ENCODE data around the gene ACTRT2. TPM values are rescaled to one million over a fixed set of nuclear protein-coding genes. Genes with fewer than 3 reads are reported as not detected.

ACTRT2 gene
- total RNA-seq, 1 donor from 2014 or later, result not detected

DNA sequence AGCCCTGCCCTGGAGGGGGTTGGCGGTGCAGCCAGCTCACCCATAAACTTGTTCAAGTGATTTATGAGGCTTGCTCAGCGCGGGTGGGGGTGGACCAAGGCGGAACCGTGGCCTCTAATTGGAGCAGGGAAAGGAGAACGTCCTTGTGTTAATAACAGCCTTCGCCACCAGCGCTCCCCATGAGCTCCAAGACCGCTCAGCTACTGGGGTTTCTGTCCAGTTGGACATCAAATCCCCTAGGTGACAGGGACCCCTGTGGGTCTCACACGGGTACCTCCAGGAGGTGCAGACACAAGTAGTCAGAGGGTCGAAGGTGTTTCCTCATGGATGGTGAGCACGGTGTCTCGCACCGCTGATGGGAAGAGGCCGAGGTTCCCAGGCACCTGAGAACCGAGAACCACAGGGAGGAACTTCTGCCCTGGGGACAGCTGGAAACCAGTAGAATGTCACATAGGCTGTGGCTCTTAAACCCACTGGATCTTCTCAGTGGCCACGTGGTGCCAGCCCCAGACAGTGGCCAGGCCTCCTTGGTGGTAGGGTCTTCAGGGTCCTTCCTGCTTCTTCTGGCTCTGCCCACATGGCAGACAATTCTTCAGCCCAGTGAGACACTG, 3.7 kb upstream of the ACTRT2 start:
- Mint-ChIP-seq H3K4me1 (ENCODE audit: low read depth, unreplicated experiment) (no peaks in the 10 kb centered on the region), H3K27ac (ENCODE audit: unreplicated experiment) (no peak overlapping the region), H3K9me3 (ENCODE audit: unreplicated experiment) (peaks cover 4% of the 10 kb centered on the region)

DNA sequence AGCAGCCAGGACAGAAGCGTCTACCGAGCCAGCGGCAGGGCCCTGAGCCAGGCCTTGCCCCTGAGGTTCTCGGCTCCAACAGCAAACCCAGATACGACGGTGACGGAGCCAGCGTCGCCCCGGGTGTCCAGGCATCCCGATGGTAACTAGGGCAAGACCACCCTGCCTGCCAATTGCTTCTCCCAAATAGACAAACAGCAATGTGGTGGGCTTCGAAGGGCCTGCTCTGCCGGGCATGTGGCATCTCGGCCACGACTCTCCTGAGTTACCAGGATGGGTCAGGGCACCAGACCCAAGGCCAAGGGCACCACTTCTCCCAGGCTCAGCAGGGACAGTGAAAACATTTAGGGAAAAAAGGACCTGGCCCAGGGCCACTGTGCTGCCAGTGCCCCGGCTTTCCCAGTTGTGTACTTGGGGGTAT, 3.2 kb upstream of the ACTRT2 start:
- Mint-ChIP-seq H3K36me3 (ENCODE audit: unreplicated experiment) (no peaks in the 10 kb centered on the region), H3K4me1 (ENCODE audit: low read depth, unreplicated experiment) (no peaks in the 10 kb centered on the region), H3K27ac (ENCODE audit: unreplicated experiment) (no peak overlapping the region), H3K9me3 (ENCODE audit: unreplicated experiment) (peaks cover 4% of the 10 kb centered on the region), H3K27me3 (ENCODE audit: unreplicated experiment) (peaks cover 2% of the 10 kb centered on the region), H3K4me3 (ENCODE audit: unreplicated experiment) (no peak overlapping the region)
- TF ChIP-seq, protein P1, sequence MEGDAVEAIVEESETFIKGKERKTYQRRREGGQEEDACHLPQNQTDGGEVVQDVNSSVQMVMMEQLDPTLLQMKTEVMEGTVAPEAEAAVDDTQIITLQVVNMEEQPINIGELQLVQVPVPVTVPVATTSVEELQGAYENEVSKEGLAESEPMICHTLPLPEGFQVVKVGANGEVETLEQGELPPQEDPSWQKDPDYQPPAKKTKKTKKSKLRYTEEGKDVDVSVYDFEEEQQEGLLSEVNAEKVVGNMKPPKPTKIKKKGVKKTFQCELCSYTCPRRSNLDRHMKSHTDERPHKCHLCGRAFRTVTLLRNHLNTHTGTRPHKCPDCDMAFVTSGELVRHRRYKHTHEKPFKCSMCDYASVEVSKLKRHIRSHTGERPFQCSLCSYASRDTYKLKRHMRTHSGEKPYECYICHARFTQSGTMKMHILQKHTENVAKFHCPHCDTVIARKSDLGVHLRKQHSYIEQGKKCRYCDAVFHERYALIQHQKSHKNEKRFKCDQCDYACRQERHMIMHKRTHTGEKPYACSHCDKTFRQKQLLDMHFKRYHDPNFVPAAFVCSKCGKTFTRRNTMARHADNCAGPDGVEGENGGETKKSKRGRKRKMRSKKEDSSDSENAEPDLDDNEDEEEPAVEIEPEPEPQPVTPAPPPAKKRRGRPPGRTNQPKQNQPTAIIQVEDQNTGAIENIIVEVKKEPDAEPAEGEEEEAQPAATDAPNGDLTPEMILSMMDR (IDR thresholded peaks at IDR 0.05; ENCODE audit: partially characterized antibody, unreplicated experiment), result no peak
- no peak for DNase-seq

More for the DNA sequence above, 3.7 kb upstream of the ACTRT2 start:
- DNase-seq, result no peak
- TF ChIP-seq, protein P1 (IDR thresholded peaks at IDR 0.05; ENCODE audit: partially characterized antibody, unreplicated experiment), result no peak
- Mint-ChIP-seq H3K36me3 (ENCODE audit: unreplicated experiment) (no peaks in the 10 kb centered on the region), H3K4me3 (ENCODE audit: unreplicated experiment) (no peak overlapping the region), H3K27me3 (ENCODE audit: unreplicated experiment) (peaks cover 2% of the 10 kb centered on the region)

DNA sequence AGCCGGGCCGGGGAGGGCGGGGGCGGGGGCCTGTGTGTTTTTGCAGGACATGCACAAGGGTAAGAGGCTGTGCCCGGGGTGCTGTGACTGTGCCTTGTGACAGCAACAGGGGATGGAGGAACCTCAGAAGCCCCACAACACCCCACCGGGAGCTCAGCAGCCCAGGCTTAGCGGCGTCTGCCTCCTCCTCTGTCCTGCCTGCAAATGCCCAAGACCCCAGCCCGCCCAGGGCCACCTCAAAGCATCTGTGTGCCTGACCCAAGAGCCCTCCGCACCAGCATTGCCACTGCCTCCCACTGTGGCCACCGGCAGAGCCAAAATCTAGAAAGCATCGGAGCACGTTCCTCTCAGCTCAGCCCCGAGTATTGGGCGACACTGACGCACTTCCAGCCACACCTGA, 2.7 kb upstream of the ACTRT2 start:
- Mint-ChIP-seq H3K27ac (ENCODE audit: unreplicated experiment) (no peak overlapping the region), H3K9me3 (ENCODE audit: unreplicated experiment) (peaks cover 4% of the 10 kb centered on the region), H3K36me3 (ENCODE audit: unreplicated experiment) (no peaks in the 10 kb centered on the region), H3K4me3 (ENCODE audit: unreplicated experiment) (no peak overlapping the region), H3K27me3 (ENCODE audit: unreplicated experiment) (peaks cover 2% of the 10 kb centered on the region), H3K4me1 (ENCODE audit: low read depth, unreplicated experiment) (no peaks in the 10 kb centered on the region)
- TF ChIP-seq, protein P1 (IDR thresholded peaks at IDR 0.05; ENCODE audit: partially characterized antibody, unreplicated experiment), result no peak
- DNase-seq, result no peak

DNA sequence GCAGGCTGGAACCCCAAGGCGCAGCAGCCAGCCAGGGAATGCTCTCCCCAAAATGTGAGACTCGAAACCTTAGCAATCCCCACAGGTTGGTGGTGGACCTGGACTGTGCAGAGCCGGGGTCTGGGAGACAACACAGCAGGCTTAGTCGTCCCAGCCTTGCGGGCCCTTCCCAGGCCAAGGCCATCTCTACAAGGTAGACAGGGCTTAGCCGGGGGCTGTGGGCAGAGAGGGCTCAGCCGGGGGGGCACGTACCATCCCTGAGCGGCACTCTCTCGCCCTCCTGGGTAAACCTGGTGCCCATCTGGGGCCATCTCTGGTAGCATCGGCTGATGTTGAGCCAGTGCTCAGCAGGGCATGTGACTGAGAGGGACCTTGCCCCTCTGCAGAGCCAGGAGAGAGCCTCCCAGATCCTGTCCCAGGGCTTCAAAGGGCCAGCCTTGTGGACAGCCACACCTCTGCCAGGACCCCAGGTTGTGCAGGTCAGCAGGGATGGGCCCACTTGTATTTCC, 2.2 kb upstream of the ACTRT2 start:
- H3K36me3 Mint-ChIP-seq (ENCODE audit: unreplicated experiment), result no peaks in the 10 kb centered on the region
- H3K27me3 Mint-ChIP-seq (ENCODE audit: unreplicated experiment), result peaks cover 2% of the 10 kb centered on the region
- H3K4me1 Mint-ChIP-seq (ENCODE audit: low read depth, unreplicated experiment), result no peaks in the 10 kb centered on the region
- H3K27ac Mint-ChIP-seq (ENCODE audit: unreplicated experiment), result no peak overlapping the region
- DNase-seq, result no peak
- H3K4me3 Mint-ChIP-seq (ENCODE audit: unreplicated experiment), result no peak overlapping the region
- TF ChIP-seq, protein P1 (IDR thresholded peaks at IDR 0.05; ENCODE audit: partially characterized antibody, unreplicated experiment), result no peak
- peaks cover 4% of the 10 kb centered on the region for H3K9me3 Mint-ChIP-seq (ENCODE audit: unreplicated experiment)

DNA sequence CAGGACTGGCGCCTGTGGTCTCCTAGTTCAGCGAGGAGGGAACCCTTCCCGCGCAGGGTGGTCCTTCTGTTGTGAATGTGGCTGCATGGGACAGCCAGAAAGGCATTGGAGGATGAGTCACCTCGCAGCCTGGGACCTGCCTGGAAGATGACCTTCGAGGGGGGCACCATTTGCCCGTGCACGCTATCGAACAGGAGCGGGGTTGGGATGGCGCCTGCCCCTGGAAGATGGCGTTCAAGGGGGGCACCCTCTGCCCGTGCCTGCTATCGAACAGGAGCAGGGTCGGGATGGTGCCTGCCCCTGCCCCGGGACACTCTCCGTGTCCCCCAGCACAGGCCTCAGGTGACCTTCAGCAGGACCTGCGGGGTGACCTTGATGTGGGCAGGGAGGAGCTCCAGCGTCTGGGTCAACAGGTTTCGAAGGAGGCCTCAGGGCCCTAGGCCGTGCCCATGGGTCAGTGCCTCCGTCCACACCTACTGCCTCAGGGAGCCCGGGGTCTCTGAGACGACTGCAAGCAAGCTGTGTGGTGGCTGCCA, 1.7 kb upstream of the ACTRT2 start:
- H3K4me1 Mint-ChIP-seq (ENCODE audit: low read depth, unreplicated experiment), result no peaks in the 10 kb centered on the region
- DNase-seq, result no peak

More for the DNA sequence above, 1.7 kb upstream of the ACTRT2 start:
- Mint-ChIP-seq H3K27me3 (ENCODE audit: unreplicated experiment) (peaks cover 2% of the 10 kb centered on the region), H3K36me3 (ENCODE audit: unreplicated experiment) (no peaks in the 10 kb centered on the region), H3K9me3 (ENCODE audit: unreplicated experiment) (peaks cover 2% of the 10 kb centered on the region), H3K27ac (ENCODE audit: unreplicated experiment) (no peak overlapping the region), H3K4me3 (ENCODE audit: unreplicated experiment) (no peak overlapping the region)
- TF ChIP-seq, protein P1 (IDR thresholded peaks at IDR 0.05; ENCODE audit: partially characterized antibody, unreplicated experiment), result no peak

Measured in glutamatergic neuron (in vitro differentiated cells).